ENCODE data around the gene GMCL1.

Gene GMCL1

DNA sequence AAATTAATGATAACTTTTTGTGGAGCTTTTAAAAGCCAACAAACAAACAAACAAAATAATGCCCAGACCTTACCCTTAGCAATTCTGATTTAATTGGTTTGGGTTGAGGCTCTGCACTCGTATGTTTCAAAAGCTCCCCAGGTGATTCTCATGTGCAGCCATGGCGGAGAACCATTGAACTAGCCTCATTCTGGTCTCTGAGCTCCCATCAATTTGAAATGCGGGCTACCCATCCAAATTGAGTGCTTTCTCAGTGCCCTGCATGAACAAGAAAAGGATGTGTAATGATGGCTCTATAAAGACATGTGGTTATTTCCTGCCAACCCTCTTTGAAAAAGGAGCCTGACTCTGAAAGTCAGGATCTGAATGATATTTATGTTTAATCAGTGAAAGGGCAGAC is 93.7 kb downstream of the GMCL1 start:
- Histone ChIP-seq H3K4me1 (ENCODE audit: control insufficient read depth, insufficient read depth, low read length) (peaks cover 17% of the 10 kb centered on the region), H3K27me3 (ENCODE audit: control insufficient read depth, insufficient read depth, low read length) (no peaks in the 10 kb centered on the region), H3K4me3 (ENCODE audit: low read length) (no peak overlapping the region), H3K36me3 (ENCODE audit: control insufficient read depth, insufficient read depth, low read length) (peaks cover 17% of the 10 kb centered on the region), H3K9me3 (ENCODE audit: control insufficient read depth, low read length) (no peaks in the 10 kb centered on the region), H3K9ac (ENCODE audit: low read length) (no peak overlapping the region)

DNA sequence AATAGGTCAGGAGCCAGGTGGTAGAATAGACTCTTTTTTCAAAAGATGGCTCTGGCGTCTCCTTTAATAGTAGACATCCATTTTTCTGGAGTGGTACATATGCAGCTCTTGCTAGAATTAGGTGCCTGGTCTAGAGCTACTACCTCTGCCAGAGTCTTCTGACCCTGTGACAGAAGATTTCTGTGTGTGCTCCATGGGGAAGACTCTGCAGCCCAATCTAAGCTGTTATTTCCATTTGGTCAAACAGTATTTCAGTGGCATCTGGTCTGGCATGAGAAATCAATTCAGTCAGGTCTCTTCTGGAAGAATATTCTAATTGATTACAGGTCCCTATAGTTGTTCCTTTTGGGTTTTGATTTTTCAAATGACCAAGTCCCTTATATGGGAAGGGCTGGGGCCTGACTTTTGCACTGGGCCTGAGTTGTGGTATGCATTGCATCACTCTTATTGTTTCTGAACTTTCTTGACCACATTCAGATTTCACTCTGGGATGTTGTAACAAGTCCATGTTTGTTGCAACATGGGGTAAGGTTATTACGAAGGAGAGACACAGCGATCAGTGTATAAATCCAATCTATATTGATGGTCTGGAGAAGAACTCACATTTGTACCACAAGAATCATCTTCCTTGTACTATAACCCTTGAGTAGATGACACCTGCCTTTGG is 97.5 kb downstream of the GMCL1 start:
- no peak overlapping the region for H3K9ac ChIP-seq (ENCODE audit: low read length)
- H3K27me3 ChIP-seq (ENCODE audit: control insufficient read depth, insufficient read depth, low read length): no peaks in the 10 kb centered on the region
- peaks cover 26% of the 10 kb centered on the region for H3K4me1 ChIP-seq (ENCODE audit: control insufficient read depth, insufficient read depth, low read length)
- H3K4me3 ChIP-seq (ENCODE audit: low read length): no peak overlapping the region
- peaks cover 15% of the 10 kb centered on the region for H3K36me3 ChIP-seq (ENCODE audit: control insufficient read depth, insufficient read depth, low read length)
- H3K9me3 ChIP-seq (ENCODE audit: control insufficient read depth, low read length): no peaks in the 10 kb centered on the region

All from mucosa of stomach (tissue), 1 donor.